ENCODE measurements around the gene CCDC85B. TPM values are rescaled to one million over a fixed set of nuclear protein-coding genes. Genes with fewer than 3 reads are reported as not detected.
"Not testable (repeated sequence)": the region's sequence is repeated elsewhere in the genome, so short reads cannot be mapped to it uniquely, and the experiment has no call there.

Gene CCDC85B
- total and polyA plus RNA-seq, 4 donors = 15.7 to 53.9 (median 36.8) TPM

GRCh38 chr11:65885231-65885630, 5.2 kb upstream of the CCDC85B start:
- H3K36me3 ChIP-seq (ENCODE audit: control insufficient read depth, insufficient read depth, low read length) = peaks cover 65% of the 10 kb centered on the region
- H3K4me1 ChIP-seq (ENCODE audit: control insufficient read depth, insufficient read depth, low read length) = peaks cover 40% of the 10 kb centered on the region
- no peak overlapping the region for H3K4me3 ChIP-seq (ENCODE audit: low read depth, low read length)
- no peak for DNase-seq (ENCODE audit: low read depth in 4 of 6, low spot score in 6 of 6)
- whole genome bisulfite sequencing (ENCODE audit: insufficient coverage) = 92% methylated on average over 7 of the region's 7 CpGs
- no peaks in the 10 kb centered on the region for H3K27me3 ChIP-seq (ENCODE audit: control insufficient read depth, insufficient read depth, low read length)
- no peak overlapping the region for H3K27ac ChIP-seq (ENCODE audit: low read depth, low read length)
- no peaks in the 10 kb centered on the region for H3K9me3 ChIP-seq (ENCODE audit: control insufficient read depth, insufficient read depth, low read length)

GRCh38 chr11:65885808-65886536, 4.5 kb upstream of the CCDC85B start:
- WGBS (ENCODE audit: insufficient coverage) = 100% methylated on average over 3 of the region's 12 CpGs
- Histone ChIP-seq H3K4me3 (ENCODE audit: low read depth, low read length) (no peak overlapping the region), H3K27ac (ENCODE audit: low read depth, low read length) (no peak overlapping the region), H3K9me3 (ENCODE audit: control insufficient read depth, insufficient read depth, low read length) (no peaks in the 10 kb centered on the region), H3K4me1 (ENCODE audit: control insufficient read depth, insufficient read depth, low read length) (peaks cover 41% of the 10 kb centered on the region), H3K27me3 (ENCODE audit: control insufficient read depth, insufficient read depth, low read length) (no peaks in the 10 kb centered on the region), H3K36me3 (ENCODE audit: control insufficient read depth, insufficient read depth, low read length) (peaks cover 63% of the 10 kb centered on the region)
- no peak for DNase-seq (ENCODE audit: low read depth in 4 of 6, low spot score in 6 of 6)

- peaks cover 52% of the 10 kb centered on the region for H3K4me1 ChIP-seq (ENCODE audit: control insufficient read depth, insufficient read depth, low read length)
These were observed 3.4 kb upstream of the CCDC85B start for GRCh38 chr11:65886826-65887722.

GRCh38 chr11:65887723-65888162, 2.7 kb upstream of the CCDC85B start:
- H3K4me1 ChIP-seq (ENCODE audit: control insufficient read depth, insufficient read depth, low read length) = peaks cover 59% of the 10 kb centered on the region
- DNase-seq (ENCODE audit: low read depth in 4 of 6, low spot score in 6 of 6) = no peak
- under 1% methylated on average over 22 of the region's 23 CpGs for WGBS (ENCODE audit: insufficient coverage)

More at GRCh38 chr11:65886826-65887722, 3.4 kb upstream of the CCDC85B start:
- H3K27ac ChIP-seq (ENCODE audit: low read depth, low read length) = no peak overlapping the region
- peaks cover 54% of the 10 kb centered on the region for H3K36me3 ChIP-seq (ENCODE audit: control insufficient read depth, insufficient read depth, low read length)
- no peaks in the 10 kb centered on the region for H3K27me3 ChIP-seq (ENCODE audit: control insufficient read depth, insufficient read depth, low read length)
- H3K4me3 ChIP-seq (ENCODE audit: low read depth, low read length) = peak overlapping the region; percentile 95
- 83% methylated on average over 13 of the region's 14 CpGs for WGBS (ENCODE audit: insufficient coverage)
- no peaks in the 10 kb centered on the region for H3K9me3 ChIP-seq (ENCODE audit: control insufficient read depth, insufficient read depth, low read length)
- no peak for DNase-seq (ENCODE audit: low read depth in 4 of 6, low spot score in 6 of 6)

GRCh38 chr11:65888163-65888814, 2.2 kb upstream of the CCDC85B start, which contains the start of gene FIBP:
Gene FIBP, minus strand, starts transcription at chr11:65888471. Its CDS starts 53 bp downstream, at chr11:65888418.
- Histone ChIP-seq H3K4me3 (ENCODE audit: low read depth, low read length) (peak within 1 kb of the TSS; percentile 95), H3K36me3 (ENCODE audit: control insufficient read depth, insufficient read depth, low read length) (peaks cover 42% of the 10 kb centered on the region), H3K27me3 (ENCODE audit: control insufficient read depth, insufficient read depth, low read length) (no peaks in the 10 kb centered on the region), H3K9me3 (ENCODE audit: control insufficient read depth, insufficient read depth, low read length) (no peaks in the 10 kb centered on the region), H3K27ac (ENCODE audit: low read depth, low read length) (peak within 1 kb of the TSS; percentile 95), H3K4me1 (ENCODE audit: control insufficient read depth, insufficient read depth, low read length) (peaks cover 64% of the 10 kb centered on the region)
- under 1% methylated on average over 57 of the region's 57 CpGs for WGBS (ENCODE audit: insufficient coverage)
- peak; percentile 91 to 98 (median 93) for DNase-seq (ENCODE audit: low read depth in 4 of 6, low spot score in 6 of 6)

More at GRCh38 chr11:65887723-65888162, 2.7 kb upstream of the CCDC85B start:
- Histone ChIP-seq H3K4me3 (ENCODE audit: low read depth, low read length) (peak overlapping the region; percentile 95), H3K36me3 (ENCODE audit: control insufficient read depth, insufficient read depth, low read length) (peaks cover 48% of the 10 kb centered on the region), H3K27me3 (ENCODE audit: control insufficient read depth, insufficient read depth, low read length) (no peaks in the 10 kb centered on the region), H3K27ac (ENCODE audit: low read depth, low read length) (peak overlapping the region; percentile 95), H3K9me3 (ENCODE audit: control insufficient read depth, insufficient read depth, low read length) (no peaks in the 10 kb centered on the region)

- H3K4me3 ChIP-seq (ENCODE audit: low read depth, low read length) = peak overlapping the region; percentile 60
- H3K27me3 ChIP-seq (ENCODE audit: control insufficient read depth, insufficient read depth, low read length) = peaks cover 5% of the 10 kb centered on the region
- 3% methylated on average over 53 of the region's 57 CpGs for WGBS (ENCODE audit: insufficient coverage)
- H3K9me3 ChIP-seq (ENCODE audit: control insufficient read depth, insufficient read depth, low read length) = no peaks in the 10 kb centered on the region
- H3K4me1 ChIP-seq (ENCODE audit: control insufficient read depth, insufficient read depth, low read length) = peaks cover 62% of the 10 kb centered on the region
- H3K36me3 ChIP-seq (ENCODE audit: control insufficient read depth, insufficient read depth, low read length) = peaks cover 12% of the 10 kb centered on the region
- peak overlapping the region; percentile 69 for H3K27ac ChIP-seq (ENCODE audit: low read depth, low read length)
- peak in 1 of 6 donors; percentile 36 for DNase-seq (ENCODE audit: low read depth in 4 of 6, low spot score in 6 of 6)
These were observed 1.0 kb downstream of the CCDC85B start for GRCh38 chr11:65891219-65892136.

- DNase-seq (ENCODE audit: low read depth in 4 of 6, low spot score in 6 of 6); H3K36me3 ChIP-seq (ENCODE audit: control insufficient read depth, insufficient read depth, low read length); H3K9me3 ChIP-seq (ENCODE audit: control insufficient read depth, insufficient read depth, low read length): not testable (repeated sequence)
- 55% methylated on average over 5 of the region's 5 CpGs for WGBS (ENCODE audit: insufficient coverage)
- peak overlapping the region; percentile 60 for H3K4me3 ChIP-seq (ENCODE audit: low read depth, low read length)
- H3K27me3 ChIP-seq (ENCODE audit: control insufficient read depth, insufficient read depth, low read length) = peaks cover 12% of the 10 kb centered on the region
- peaks cover 58% of the 10 kb centered on the region for H3K4me1 ChIP-seq (ENCODE audit: control insufficient read depth, insufficient read depth, low read length)
- H3K27ac ChIP-seq (ENCODE audit: low read depth, low read length) = peak overlapping the region; percentile 69
These were observed 1.7 kb downstream of the CCDC85B start for GRCh38 chr11:65892137-65892540.

- Histone ChIP-seq H3K4me1 (ENCODE audit: control insufficient read depth, insufficient read depth, low read length) (peaks cover 51% of the 10 kb centered on the region), H3K4me3 (ENCODE audit: low read depth, low read length) (no peak overlapping the region), H3K27me3 (ENCODE audit: control insufficient read depth, insufficient read depth, low read length) (peaks cover 18% of the 10 kb centered on the region), H3K36me3 (ENCODE audit: control insufficient read depth, insufficient read depth, low read length) (peaks cover 2% of the 10 kb centered on the region), H3K9me3 (ENCODE audit: control insufficient read depth, insufficient read depth, low read length) (no peaks in the 10 kb centered on the region), H3K27ac (ENCODE audit: low read depth, low read length) (peak overlapping the region; percentile 69)
- 77% methylated on average over 6 of the region's 10 CpGs for WGBS (ENCODE audit: insufficient coverage)
- DNase-seq (ENCODE audit: low read depth in 4 of 6, low spot score in 6 of 6) = no peak
These were observed 2.3 kb downstream of the CCDC85B start for GRCh38 chr11:65892661-65893317.

Data from spinal cord (tissue), 10 donors.